H9 (cell line): Measurements from ENCODE around the gene PROSER3. TPM values are rescaled to one million over a fixed set of nuclear protein-coding genes. Genes with fewer than 3 reads are reported as not detected.
A peak's percentile ranks its signal among the peaks of the same experiment; 100 is the strongest.

Experiments
- DNase-seq: peaks from one replicate; pipeline ENCODE4 v3.0.0-alpha.2; 2017
- H2AFZ ChIP-seq: one replicate; pipeline ENCODE4 v1.6.1; 2013; ENCODE audit warnings: mild to moderate bottlenecking, low read length, control low read depth, moderate library complexity
- H2AK5ac ChIP-seq: 2 replicates; pipeline ENCODE4 v1.6.1; 2013; ENCODE audit warnings: low read length, control low read depth, mixed read lengths; ENCODE audit not compliant: insufficient read length
- H2BK120ac ChIP-seq: one replicate; pipeline ENCODE4 v1.6.1; 2013; ENCODE audit warnings: low read depth, mild to moderate bottlenecking, low read length, control low read depth, inconsistent platforms; ENCODE audit not compliant: poor library complexity, severe bottlenecking
- H2BK12ac ChIP-seq: 2 replicates; pipeline ENCODE4 v1.6.1; 2013; ENCODE audit warnings: low read length, control low read depth, mixed read lengths, low read depth; ENCODE audit not compliant: insufficient read length
- H2BK15ac ChIP-seq: 2 replicates; pipeline ENCODE4 v1.6.1; 2013; ENCODE audit warnings: low read depth, low read length, control low read depth
- H2BK20ac ChIP-seq: one replicate; pipeline ENCODE4 v1.6.1; 2013; ENCODE audit warnings: low read depth, mild to moderate bottlenecking, low read length, control low read depth, inconsistent platforms; ENCODE audit not compliant: poor library complexity, severe bottlenecking
- H2BK5ac ChIP-seq: 2 replicates; pipeline ENCODE4 v1.6.1; 2013; ENCODE audit warnings: low read length, control low read depth, mixed read lengths; ENCODE audit not compliant: insufficient read length
- H3K14ac ChIP-seq: 2 replicates; pipeline ENCODE4 v1.6.1; 2013; ENCODE audit warnings: low read length, control low read depth; ENCODE audit not compliant: insufficient read depth
- H3K18ac ChIP-seq: 2 replicates; pipeline ENCODE4 v1.6.1; 2013; ENCODE audit warnings: low read depth, mild to moderate bottlenecking, mixed read lengths, low read length, control low read depth; ENCODE audit not compliant: insufficient read length
- H3K23ac ChIP-seq: 2 replicates; pipeline ENCODE4 v1.6.1; 2013; ENCODE audit warnings: low read length, control low read depth, mixed read lengths, low read depth; ENCODE audit not compliant: insufficient read length
- H3K23me2 ChIP-seq: 2 replicates; pipeline ENCODE4 v1.6.1; 2013; ENCODE audit warnings: low read depth, mild to moderate bottlenecking, mixed read lengths, low read length, control low read depth; ENCODE audit not compliant: insufficient read length, poor library complexity, severe bottlenecking
- H3K27ac ChIP-seq: 2 replicates; pipeline ENCODE4 v1.5.1; 2013; ENCODE audit warnings: low read length, control low read depth, mixed read lengths, low read depth; ENCODE audit not compliant: insufficient read length
- H3K27me3 ChIP-seq: 2 replicates; pipeline ENCODE4 v1.6.1; 2013; ENCODE audit warnings: low read length, control low read depth, inconsistent platforms; ENCODE audit not compliant: insufficient read depth
- H3K4ac ChIP-seq: 2 replicates; pipeline ENCODE4 v1.6.1; 2013; ENCODE audit warnings: low read depth, mild to moderate bottlenecking, control low read depth, inconsistent platforms, low read length, moderate library complexity
- H3K4me1 ChIP-seq: 2 replicates; pipeline ENCODE4 v1.6.1; 2013; ENCODE audit warnings: low read length, control low read depth, inconsistent platforms; ENCODE audit not compliant: insufficient read depth
- H3K4me2 ChIP-seq: 2 replicates; pipeline ENCODE4 v1.6.1; 2013; ENCODE audit warnings: low read length, control low read depth, mixed read lengths; ENCODE audit not compliant: insufficient read length, insufficient read depth
- H3K56ac ChIP-seq: 2 replicates; pipeline ENCODE4 v1.6.1; 2013; ENCODE audit warnings: low read depth, mild to moderate bottlenecking, mixed read lengths, low read length, control low read depth; ENCODE audit not compliant: insufficient read length
- H3K79me1 ChIP-seq: 2 replicates; pipeline ENCODE4 v1.6.1; 2013; ENCODE audit warnings: low read depth, mild to moderate bottlenecking, moderate library complexity, low read length, control low read depth, inconsistent platforms; ENCODE audit not compliant: insufficient read depth, poor library complexity, severe bottlenecking
- H3K79me2 ChIP-seq: 2 replicates; pipeline ENCODE4 v1.6.1; 2013; ENCODE audit warnings: low read length, control low read depth, inconsistent platforms; ENCODE audit not compliant: insufficient read depth
- H3K9ac ChIP-seq: 2 replicates; pipeline ENCODE4 v1.6.1; 2013; ENCODE audit warnings: low read length, control low read depth, mixed read lengths; ENCODE audit not compliant: insufficient read length; ENCODE audit errors: extremely low read depth
- H3K9me3 ChIP-seq: one replicate; pipeline ENCODE4 v1.6.1; 2013; ENCODE audit warnings: low read depth, low read length, inconsistent platforms; ENCODE audit not compliant: control insufficient read depth
- H3T11ph ChIP-seq: one replicate; pipeline ENCODE4 v1.6.1; 2013; ENCODE audit warnings: mild to moderate bottlenecking, low read length, control low read depth, inconsistent platforms
- H4K20me1 ChIP-seq: one replicate; pipeline ENCODE4 v1.6.1; 2013; ENCODE audit not compliant: control insufficient read depth, insufficient read length, insufficient read depth
- H4K5ac ChIP-seq: 2 replicates; pipeline ENCODE4 v1.6.1; 2013; ENCODE audit warnings: low read depth, mild to moderate bottlenecking, mixed read lengths, low read length, control low read depth; ENCODE audit not compliant: insufficient read length
- H4K8ac ChIP-seq: replicated peaks from 2 replicates; pipeline ENCODE4 v1.6.1; 2013; ENCODE audit warnings: low read length, control low read depth, mixed read lengths, low read depth; ENCODE audit not compliant: insufficient read length
- H4K91ac ChIP-seq: 2 replicates; pipeline ENCODE4 v1.6.1; 2013; ENCODE audit warnings: low read depth, mild to moderate bottlenecking, moderate library complexity, mixed read lengths, low read length, control low read depth; ENCODE audit not compliant: insufficient read length
- H3K27ac Mint-ChIP-seq, 3 experiments: 2 replicates in 2 of 3; 3 replicates in 1 of 3; pipeline ENCODE4 v1.8.0; 2020 to 2021; ENCODE audit warnings: mixed read lengths in 3 of 3, mild to moderate bottlenecking in 1 of 3, moderate library complexity in 1 of 3
- H3K27me3 Mint-ChIP-seq: 2 replicates; pipeline ENCODE4 v1.8.0; 2021; ENCODE audit warnings: low read depth, mild to moderate bottlenecking, moderate library complexity, mixed read lengths
- H3K36me3 Mint-ChIP-seq, 3 experiments: 2 replicates in 2 of 3; 3 replicates in 1 of 3; pipeline ENCODE4 v1.8.0; 2020 to 2021; ENCODE audit warnings: low read depth in 3 of 3, mixed read lengths in 3 of 3; ENCODE audit not compliant: insufficient read depth in 1 of 3
- H3K4me1 Mint-ChIP-seq, 2 experiments: 2 replicates each; pipeline ENCODE4 v1.8.0; 2020; ENCODE audit warnings: mixed read lengths in 2 of 2
- H3K4me3 Mint-ChIP-seq, 2 experiments: 2 replicates in 1 of 2; 3 replicates in 1 of 2; pipeline ENCODE4 v1.8.0; 2020 to 2021; ENCODE audit warnings: mild to moderate bottlenecking in 2 of 2, mixed read lengths in 2 of 2, moderate library complexity in 1 of 2
- H3K9me3 Mint-ChIP-seq, 2 experiments: 2 replicates in 1 of 2; 3 replicates in 1 of 2; pipeline ENCODE4 v1.8.0; 2020; ENCODE audit warnings: mild to moderate bottlenecking in 2 of 2, mixed read lengths in 2 of 2, moderate library complexity in 1 of 2
- CTCF ChIP-seq: fragments of 200-600 bp; sonication (generic); conservative IDR thresholded peaks from 3 replicates; pipeline ENCODE4 v1.8.0; 2021; ENCODE audit warnings: antibody characterized with exemption, mild to moderate bottlenecking
- WGBS: extraction: QIAGEN DNeasy Blood & Tissue Kit; methylation state at CpG from one replicate; pipeline ENCODE4 v1.1.7; 2013; ENCODE audit warnings: missing lambda C conversion rate, low lambda C conversion rate, mixed read lengths; ENCODE audit not compliant: insufficient read length; ENCODE audit errors: extremely low coverage; 5-methylcytosine and 5-hydroxymethylcytosine counted together
- total RNA-seq: library from RNA; stranded (reverse); gene quantifications from 2 replicates; pipeline ENCODE4 v1.2.1, GENCODE V29; 2021

PROSER3 gene
- total RNA-seq, 1 experiment from 2014 or later, result 29.1 TPM

GRCh38 chr19:35790981-35791813 is 33.2 kb downstream of the PROSER3 start:
- Histone ChIP-seq H3K27ac (no peak overlapping the region), H2BK15ac (no peak overlapping the region), H3K9me3 (no peaks in the 10 kb centered on the region), H3K4ac (no peak overlapping the region), H4K91ac (no peak overlapping the region), H3K79me1 (no peaks in the 10 kb centered on the region), H2BK12ac (no peak overlapping the region), H2AK5ac (no peak overlapping the region), H2BK5ac (no peak overlapping the region), H3K23me2 (no peaks in the 10 kb centered on the region), H3K18ac (no peak overlapping the region), H2BK120ac (no peak overlapping the region), H3K79me2 (no peaks in the 10 kb centered on the region), H2BK20ac (no peak overlapping the region), H4K20me1 (peaks cover 3% of the 10 kb centered on the region), H2AFZ (no peak overlapping the region), H3K4me2 (no peak overlapping the region), H4K5ac (no peak overlapping the region), H3T11ph (no peak overlapping the region), H3K4me1 (no peaks in the 10 kb centered on the region), H3K27me3 (no peaks in the 10 kb centered on the region; the same call in 1 of the 2 replicates), H3K14ac (no peak overlapping the region), H3K9ac (no peak overlapping the region), H3K56ac (no peak overlapping the region), H3K23ac (no peak overlapping the region), H4K8ac (no peak overlapping the region)
- DNase-seq, result no peak
- Mint-ChIP-seq H3K9me3 (no peaks in the 10 kb centered on the region), H3K36me3 (no peaks in the 10 kb centered on the region; a peak in 1 of 7 replicates), H3K4me1 (peaks cover 3 to 8% of the 10 kb centered on the region in 2 experiments; a peak in 3 of 4 replicates), H3K27me3 (peaks cover 16% of the 10 kb centered on the region), H3K27ac (peak overlapping the region in 1 of 3 experiments; percentile 52; a peak in 1 of 7 replicates), H3K4me3 (no peak overlapping the region)
- peak; percentile 20; the same call in 1 of the 3 replicates for TF ChIP-seq CTCF
- WGBS, result no CpG with 5 or more reads among the region's 20 CpGs
